ENCODE data around the gene MELK. TPM values are rescaled to one million over a fixed set of nuclear protein-coding genes. Genes with fewer than 3 reads are reported as not detected.

Gene MELK
- total and polyA plus RNA-seq, 2 donors (not counting 3 experiments of a cell fraction or from before 2014, with no cell fraction given), result 19.1 to 52.1 TPM

- Histone ChIP-seq H3K9me1 (replicated peaks; ENCODE audit: control insufficient read depth, extremely low read depth, insufficient read depth, low read length) (no peaks in the 10 kb centered on the region), H4K20me1 (replicated peaks; ENCODE audit: control insufficient read depth, extremely low read depth, insufficient read depth, low read length) (no peaks in the 10 kb centered on the region), H3K79me2 (ENCODE audit: control insufficient read depth, insufficient read depth, low read length) (no peaks in the 10 kb centered on the region), H3K27me3 (ENCODE audit: control insufficient read depth in 2 of 2, insufficient read depth in 2 of 2, low read length in 2 of 2) (peaks cover 10% of the 10 kb centered on the region in 2 experiments), H2AFZ (ENCODE audit: low read depth, low read length) (no peak overlapping the region), H3K4me2 (ENCODE audit: insufficient read depth, low read length) (no peak overlapping the region), H3K9ac (replicated peaks; ENCODE audit: extremely low read depth, insufficient read depth, low read length) (no peak overlapping the region), H3K9me3 (replicated peaks; ENCODE audit: control insufficient read depth, insufficient read depth, low read length) (no peaks in the 10 kb centered on the region), H3K36me3 (ENCODE audit: control insufficient read depth in 2 of 2, extremely low read depth in 1 of 2, insufficient read depth in 2 of 2, low read length in 2 of 2) (no peaks in the 10 kb centered on the region), H3K4me1 (ENCODE audit: control insufficient read depth, extremely low read depth, insufficient read depth, low read length) (no peaks in the 10 kb centered on the region), H3K4me3 (replicated peaks in 1 of 3; ENCODE audit: insufficient read depth in 1 of 3, low read depth in 1 of 3, low read length in 3 of 3) (no peak overlapping the region), H3K27ac (ENCODE audit: insufficient read depth, low read depth, low read length) (no peak overlapping the region)
- intact Hi-C loops (cut with micrococcal nuclease) (no loop called here), dilution Hi-C loops (cut with MboI; ENCODE audit: extremely low pct_ligation_motif_present, low sequenced_read_pairs) (no loop called here)
- ChIA-PET POLR2A (no interaction called here), CTCF (interaction anchor here (1.7 to 2.8 kb wide), 2 partner anchors 9 to 141 kb away, joined by 10 to 14 read pairs; no protein-coding TSS in a partner anchor)
- TF ChIP-seq POLR2AphosphoS5 (IDR thresholded peaks at IDR 0.05; ENCODE audit: insufficient read depth, low read depth, low read length), result no peak
- TF ChIP-seq, protein P1, sequence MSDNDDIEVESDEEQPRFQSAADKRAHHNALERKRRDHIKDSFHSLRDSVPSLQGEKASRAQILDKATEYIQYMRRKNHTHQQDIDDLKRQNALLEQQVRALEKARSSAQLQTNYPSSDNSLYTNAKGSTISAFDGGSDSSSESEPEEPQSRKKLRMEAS (IDR thresholded peaks at IDR 0.05; ENCODE audit: insufficient read depth, insufficient read length), result no peak
- TF ChIP-seq FOS (IDR thresholded peaks at IDR 0.05; ENCODE audit: borderline replicate concordance, insufficient read depth, low read length), result no peak
- no peak for TF ChIP-seq MYC (IDR thresholded peaks at IDR 0.05; ENCODE audit: low read depth, low read length)
- TF ChIP-seq GATA2 (IDR thresholded peaks at IDR 0.05; ENCODE audit: insufficient read depth, insufficient read length, low read depth, low read length), result no peak
- no peak for TF ChIP-seq CTCF (IDR thresholded peaks at IDR 0.05; ENCODE audit: extremely low read depth in 1 of 2, insufficient read depth in 1 of 2, low read depth in 1 of 2, low read length in 2 of 2)
- TF ChIP-seq JUN (IDR thresholded peaks at IDR 0.05; ENCODE audit: borderline replicate concordance, insufficient read depth, insufficient read length, low read depth), result no peak
- no peak for TF ChIP-seq EZH2 (IDR thresholded peaks at IDR 0.05; ENCODE audit: borderline replicate concordance, low read depth, low read length, severe bottlenecking)
- TF ChIP-seq POLR2A (IDR thresholded peaks at IDR 0.05; ENCODE audit: low read depth, low read length), result no peak
- DNase-seq (ENCODE audit: low read depth, low spot score) (no peak), FAIRE-seq (no peak)
- no TSS peak for BruUV-seq (replicated peaks)
Observed at GRCh38 chr9:36548454-36548853, 24.2 kb upstream of the MELK start.

All from endothelial cell of umbilical vein (primary cell).